Ovary (tissue), 9 donors: ENCODE results near the gene ALPK1. TPM values are rescaled to one million over a fixed set of nuclear protein-coding genes. Genes with fewer than 3 reads are reported as not detected.

ENCODE experiments used
- DNase-seq, 5 donors: peaks; one replicate each; pipeline ENCODE4 v3.0.0-alpha.2; 2019 to 2020
- H3K27ac ChIP-seq, 2 donors: fragments of 200-600 bp; one replicate each; pipeline versions ENCODE4 v1.5.1 to v1.8.0; 2019 to 2022
- H3K27me3 ChIP-seq: fragments of 200-600 bp; one replicate; pipeline ENCODE4 v1.8.0; 2022
- H3K36me3 ChIP-seq: fragments of 200-600 bp; sonication (generic); one replicate; pipeline ENCODE4 v1.5.1; 2019
- H3K4me1 ChIP-seq: one replicate; pipeline ENCODE4 v1.8.1; 2013; ENCODE audit warnings: mild to moderate bottlenecking, moderate library complexity; ENCODE audit not compliant: insufficient read depth
- H3K4me3 ChIP-seq: fragments of 200-600 bp; sonication (generic); one replicate; pipeline ENCODE4 v1.5.1; 2017
- H3K9me3 ChIP-seq, 2 donors: fragments of 200-600 bp in 1 of 2; sonication (generic) in 1 of 2; one replicate each; pipeline versions ENCODE4 v1.5.1 to v1.8.1; 2013 to 2019; ENCODE audit warnings: mild to moderate bottlenecking in 1 of 2, moderate library complexity in 1 of 2
- EP300 ChIP-seq: sonication (generic); formaldehyde crosslinking; IDR thresholded peaks from one replicate; pipeline ENCODE4 v1.6.1; 2017; ENCODE audit warnings: antibody characterized with exemption
- POLR2A ChIP-seq: fragments of 450-650 bp; IDR thresholded peaks from one replicate; pipeline ENCODE4 v1.6.1; 2017; ENCODE audit warnings: antibody characterized with exemption, mild to moderate bottlenecking, moderate library complexity
- WGBS, 3 donors: extraction: QIAGEN DNeasy Blood & Tissue Kit in 1 of 3; methylation state at CpG; one replicate each; pipeline versions ENCODE4 v1.1.5 to v1.1.7; 2013 to 2017; 5-methylcytosine and 5-hydroxymethylcytosine counted together
- intact Hi-C, 4 donors: fragments of 100-400 bp; cut with DNase I; formaldehyde crosslinking; loops; one replicate each; pipeline versions ENCODE4 v1.11.0 to v1.15.1; 2022 to 2023
- polyA plus RNA-seq, 2 donors: library from polyadenylated mRNA; stranded (reverse); fragments of 200-250 nt in 1 of 2; fragments of 350-450 nt in 1 of 2; fragmentation: Illumina TruSeq in 1 of 2; extraction: RNeasy Lipid Tissue Mini Kit (QIAGEN cat#74804) in 1 of 2; gene quantifications; one replicate each; pipeline ENCODE4 v1.2.3, GENCODE V29; 2013 to 2014
- total RNA-seq, 7 donors: library from RNA; depleted of rRNA in 2 of 7; stranded (reverse); fragments of >200 nt in 2 of 7; fragmentation: NEBNext Ultra II Directional in 3 of 7; extraction: Animal tissue kit (Norgen Biotek cat#: 25700) in 3 of 7; gene quantifications; one replicate each; pipeline versions ENCODE4 v1.1.0 to v1.2.4, GENCODE V29; 2016 to 2023
- TF ChIP-seq, protein P1 (sequence below), 3 donors: fragments of 450-650 bp in 2 of 3; fragments of 200-600 bp in 1 of 3; IDR thresholded peaks; one replicate each; pipeline versions ENCODE4 v1.5.1 to v1.8.0; 2016 to 2022; ENCODE audit warnings: antibody characterized with exemption in 3 of 3, mild to moderate bottlenecking in 1 of 3
- donor health status: DM: no; HTN: no; CAD: no; lungs with moderate emphysema.
- donor health status: DM: no; HTN: no; CAD: no.
- donor health status: Bipolar disorder and iron deficiency.
- donor health status: DM: yes; HTN: yes; CAD: no.
- donor health status: DM: no; HTN: no; CAD: no.
- donor health status: DM: yes; HTN: yes; CAD: no.

The ALPK1 gene
- total and polyA plus RNA-seq, 9 donors = 6.8 to 33.6 (median 21.3) TPM

DNA sequence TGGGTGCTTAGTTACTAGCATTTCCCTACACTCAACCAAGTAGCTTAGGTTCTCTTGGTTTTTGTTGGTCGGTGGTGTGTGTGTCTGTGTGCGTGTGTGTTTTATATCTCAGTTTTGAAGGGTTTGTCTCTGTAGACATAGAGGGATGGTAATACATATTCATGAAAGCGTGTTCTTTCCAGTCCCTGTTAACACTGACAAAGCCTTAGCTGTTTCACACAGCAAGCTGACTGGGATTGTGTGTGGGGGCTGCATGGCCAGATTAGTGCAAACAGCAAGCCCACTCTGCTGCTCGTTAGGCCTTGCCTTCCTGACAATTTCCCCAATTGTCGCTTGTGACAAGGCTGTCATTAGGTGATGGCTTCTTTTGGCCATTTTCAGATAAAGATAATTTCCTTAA lies 43.9 kb downstream of the ALPK1 start:
- intact Hi-C loops = no loop called here
- H3K9me3 ChIP-seq = no peaks in the 10 kb centered on the region
- WGBS, 3 donors = 88 to 93% (median 89%) methylated on average over 5 of the region's 5 CpGs

DNA sequence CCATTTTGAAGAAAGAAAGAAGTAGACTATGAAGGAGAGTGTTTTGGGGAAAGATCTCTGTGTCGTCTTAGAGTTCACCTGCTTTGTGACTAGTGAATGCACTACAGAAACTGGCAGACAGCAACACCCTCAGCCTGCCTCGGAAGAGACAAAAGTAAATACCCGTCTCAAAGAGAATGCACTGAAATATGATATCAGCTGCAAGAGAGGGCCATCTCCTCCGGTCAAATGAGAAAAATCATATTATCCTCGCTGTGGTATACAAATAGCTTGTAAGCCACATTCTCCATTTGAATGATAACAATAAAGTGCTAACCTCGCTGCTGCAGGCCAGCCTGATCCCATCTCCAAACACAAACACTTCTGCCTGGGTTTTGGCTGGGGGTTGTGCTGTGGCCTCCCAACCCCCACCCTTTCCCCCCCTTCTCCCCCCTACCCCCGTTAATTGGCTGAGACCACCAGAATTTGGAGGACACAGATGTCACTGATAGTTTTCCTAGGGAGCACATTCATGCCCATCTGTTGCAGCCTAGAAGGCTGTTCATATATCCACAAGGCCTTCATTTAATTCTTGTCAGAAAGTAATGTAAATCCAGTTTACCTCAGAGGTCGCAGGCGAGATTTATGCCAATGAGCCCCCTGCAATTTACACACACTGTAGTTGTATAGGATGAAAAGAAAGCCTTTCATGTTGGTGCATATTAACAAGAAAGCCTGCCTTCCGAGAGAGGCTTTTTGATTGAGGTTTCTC lies 46.3 kb downstream of the ALPK1 start:
- Histone ChIP-seq H3K9me3 (no peaks in the 10 kb centered on the region), H3K36me3 (no peaks in the 10 kb centered on the region), H3K4me1 (no peaks in the 10 kb centered on the region), H3K27me3 (no peaks in the 10 kb centered on the region), H3K4me3 (no peak overlapping the region), H3K27ac (no peak overlapping the region)
- intact Hi-C loops = no loop called here
- WGBS, 3 donors = 65 to 68% (median 66%) methylated on average over 10 of the region's 10 CpGs
- no peak for TF ChIP-seq POLR2A
- TF ChIP-seq EP300 = no peak
- TF ChIP-seq, protein P1, sequence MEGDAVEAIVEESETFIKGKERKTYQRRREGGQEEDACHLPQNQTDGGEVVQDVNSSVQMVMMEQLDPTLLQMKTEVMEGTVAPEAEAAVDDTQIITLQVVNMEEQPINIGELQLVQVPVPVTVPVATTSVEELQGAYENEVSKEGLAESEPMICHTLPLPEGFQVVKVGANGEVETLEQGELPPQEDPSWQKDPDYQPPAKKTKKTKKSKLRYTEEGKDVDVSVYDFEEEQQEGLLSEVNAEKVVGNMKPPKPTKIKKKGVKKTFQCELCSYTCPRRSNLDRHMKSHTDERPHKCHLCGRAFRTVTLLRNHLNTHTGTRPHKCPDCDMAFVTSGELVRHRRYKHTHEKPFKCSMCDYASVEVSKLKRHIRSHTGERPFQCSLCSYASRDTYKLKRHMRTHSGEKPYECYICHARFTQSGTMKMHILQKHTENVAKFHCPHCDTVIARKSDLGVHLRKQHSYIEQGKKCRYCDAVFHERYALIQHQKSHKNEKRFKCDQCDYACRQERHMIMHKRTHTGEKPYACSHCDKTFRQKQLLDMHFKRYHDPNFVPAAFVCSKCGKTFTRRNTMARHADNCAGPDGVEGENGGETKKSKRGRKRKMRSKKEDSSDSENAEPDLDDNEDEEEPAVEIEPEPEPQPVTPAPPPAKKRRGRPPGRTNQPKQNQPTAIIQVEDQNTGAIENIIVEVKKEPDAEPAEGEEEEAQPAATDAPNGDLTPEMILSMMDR (IDR thresholded peaks at IDR 0.05) = no peak
- no peak for DNase-seq

More for the DNA sequence above, 43.9 kb downstream of the ALPK1 start:
- Histone ChIP-seq H3K36me3 (no peaks in the 10 kb centered on the region), H3K27ac (no peak overlapping the region), H3K27me3 (no peaks in the 10 kb centered on the region), H3K4me3 (no peak overlapping the region), H3K4me1 (no peaks in the 10 kb centered on the region)
- TF ChIP-seq POLR2A = no peak
- TF ChIP-seq, protein P1 (IDR thresholded peaks at IDR 0.05) = no peak
- no peak for TF ChIP-seq EP300
- DNase-seq = no peak

DNA sequence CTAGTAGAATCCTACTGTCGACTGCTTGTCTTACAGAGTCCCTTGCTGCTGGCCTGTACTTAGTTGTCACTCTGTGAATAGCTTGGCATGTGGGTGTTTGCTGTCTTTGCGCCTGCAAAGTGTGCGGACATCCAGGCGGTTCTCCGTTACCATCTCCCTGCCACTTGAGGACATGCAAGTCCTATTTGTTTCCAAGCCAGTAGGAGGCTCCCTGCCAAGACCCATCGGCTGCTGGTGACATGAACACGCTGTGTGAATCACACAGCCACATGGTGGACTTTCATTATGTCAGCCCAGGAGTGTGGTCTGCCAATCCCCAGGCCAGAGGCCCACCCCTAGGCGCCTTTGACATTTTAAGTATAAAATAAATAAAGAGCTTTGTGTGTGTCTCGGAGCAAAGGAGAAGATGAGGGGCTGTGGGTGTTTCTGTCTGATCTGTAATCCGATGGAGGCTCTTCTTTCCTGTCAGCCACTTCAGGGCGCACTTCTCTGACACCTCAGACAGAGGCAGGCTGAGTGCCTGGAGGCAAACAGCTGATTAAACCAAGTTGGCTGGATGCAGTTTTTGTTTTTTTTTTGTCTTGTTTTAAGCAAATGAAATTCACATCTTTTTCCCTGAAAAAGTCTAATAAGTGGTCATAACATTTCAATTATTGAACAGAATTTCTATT lies 51.5 kb downstream of the ALPK1 start:
- intact Hi-C loops = no loop called here
- H3K27me3 ChIP-seq = no peaks in the 10 kb centered on the region
- H3K4me1 ChIP-seq = no peaks in the 10 kb centered on the region
- TF ChIP-seq, protein P1 (IDR thresholded peaks at IDR 0.05) = no peak
- TF ChIP-seq POLR2A (no peak), EP300 (no peak)
- H3K4me3 ChIP-seq = no peak overlapping the region
- no peaks in the 10 kb centered on the region for H3K9me3 ChIP-seq
- 68 to 79% (median 77%) methylated on average over 11 of the region's 11 CpGs for WGBS, 3 donors
- no peak for DNase-seq
- H3K36me3 ChIP-seq = no peaks in the 10 kb centered on the region
- H3K27ac ChIP-seq = no peak overlapping the region

DNA sequence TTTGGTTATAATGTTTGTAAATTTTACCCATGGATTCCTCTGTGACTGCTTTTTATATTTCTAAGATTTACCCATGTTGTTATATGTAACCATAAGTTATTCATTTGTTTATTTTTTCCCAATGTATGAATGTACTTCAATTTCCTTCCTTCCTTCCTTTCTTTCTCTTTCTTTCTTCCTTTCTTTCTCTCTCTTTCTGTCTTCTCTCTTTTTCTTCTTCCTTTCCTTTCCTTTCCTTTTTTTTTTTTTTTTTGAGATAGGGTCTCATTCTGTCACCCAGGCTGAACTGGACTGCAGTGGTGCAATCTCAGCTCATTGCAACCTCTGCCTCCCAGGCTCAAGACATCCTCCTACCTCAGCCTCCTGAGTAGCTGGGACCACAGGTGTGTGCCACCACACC lies 55.6 kb downstream of the ALPK1 start:
- H3K4me1 ChIP-seq = no peaks in the 10 kb centered on the region
- no peaks in the 10 kb centered on the region for H3K36me3 ChIP-seq
- H3K27me3 ChIP-seq = no peaks in the 10 kb centered on the region
- no peak for DNase-seq
- H3K4me3 ChIP-seq = no peak overlapping the region
- TF ChIP-seq EP300 (no peak), POLR2A (no peak)
- TF ChIP-seq, protein P1 (IDR thresholded peaks at IDR 0.05) = no peak
- intact Hi-C loops = no loop called here
- H3K9me3 ChIP-seq = no peaks in the 10 kb centered on the region
- H3K27ac ChIP-seq = no peak overlapping the region
